GF-D8 (cell line): ENCODE results near the gene HTT-AS.
"Not testable (repeated sequence)": the region's sequence is repeated elsewhere in the genome, so short reads cannot be mapped to it uniquely, and the experiment has no call there.

Experiments used
- DNase-seq: peaks from one replicate; lab custom pipeline; 2025; lab: John Stamatoyannopoulos, UW

The HTT-AS gene

GRCh38 chr4:3051141-3051897 is 23.0 kb downstream of the HTT-AS start:
- not testable (repeated sequence) for DNase-seq

DNA sequence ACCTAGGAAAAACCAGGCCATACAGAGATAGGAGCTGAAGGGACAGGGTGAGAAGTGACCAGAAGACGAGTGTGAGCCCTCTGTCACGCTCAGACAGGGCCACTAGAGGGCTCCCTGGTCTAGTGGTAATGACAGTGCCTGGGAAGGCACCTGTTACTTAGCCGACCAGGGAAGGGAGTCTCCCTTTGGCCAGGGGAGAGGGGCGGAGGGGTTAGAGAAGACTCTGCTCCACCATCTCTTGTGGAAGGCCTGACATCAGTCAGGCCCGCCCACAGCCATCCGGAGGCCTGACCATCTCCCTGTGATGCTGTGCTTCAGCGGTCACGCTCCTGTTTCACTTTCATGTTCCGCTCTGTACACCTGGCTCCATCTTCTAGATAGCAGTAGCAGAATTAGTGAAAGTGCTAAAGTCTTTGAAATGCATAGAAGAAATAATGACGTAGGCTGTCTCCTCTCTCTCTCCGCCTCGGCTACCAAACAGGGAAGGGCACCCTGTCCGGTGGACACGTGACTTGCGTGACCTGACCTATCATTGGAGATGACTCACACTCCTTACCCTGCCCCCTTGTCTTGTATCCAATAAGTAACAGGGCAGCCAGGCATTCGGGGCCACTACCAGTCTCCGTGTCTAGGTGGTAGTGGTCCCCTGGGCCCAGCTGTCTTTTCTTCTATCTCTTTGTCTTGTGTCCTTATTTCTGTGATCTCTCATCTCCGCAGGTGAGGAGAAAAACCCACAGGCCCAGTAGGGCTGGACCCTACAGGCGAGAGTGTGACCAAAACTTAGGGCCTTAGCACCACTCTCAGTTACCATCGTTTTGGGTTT is 26.7 kb downstream of the HTT-AS start:
- peak; percentile 21 for DNase-seq

- no peak for DNase-seq
Observed at GRCh38 chr4:3046623-3047022, 27.7 kb downstream of the HTT-AS start.

DNA sequence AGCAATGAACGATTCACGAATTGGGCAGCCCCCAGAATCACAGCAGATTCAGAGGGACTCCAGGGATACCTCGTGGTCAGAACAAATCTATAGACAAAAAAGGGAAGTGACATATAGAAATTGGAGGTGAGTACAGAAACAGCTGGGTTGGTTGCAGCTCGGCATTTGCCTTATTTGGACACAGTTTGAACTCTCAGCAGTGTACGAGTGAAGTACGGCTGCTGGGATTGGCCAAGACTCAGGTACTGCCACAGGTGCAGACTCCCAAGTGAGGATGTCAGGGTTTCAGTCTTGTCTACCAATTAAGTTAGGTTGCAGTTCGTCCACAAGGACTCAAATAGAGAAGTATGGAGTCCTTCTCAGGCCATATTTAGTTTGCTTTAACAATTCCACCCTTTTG is 28.2 kb downstream of the HTT-AS start:
- DNase-seq, result peak; percentile 46

- peak; percentile 43 for DNase-seq
Observed at GRCh38 chr4:3044870-3045819, 29.2 kb downstream of the HTT-AS start.

GRCh38 chr4:3043282-3044020 is 30.9 kb downstream of the HTT-AS start:
- no peak for DNase-seq

GRCh38 chr4:3042226-3042625 is 32.1 kb downstream of the HTT-AS start:
- no peak for DNase-seq

DNA sequence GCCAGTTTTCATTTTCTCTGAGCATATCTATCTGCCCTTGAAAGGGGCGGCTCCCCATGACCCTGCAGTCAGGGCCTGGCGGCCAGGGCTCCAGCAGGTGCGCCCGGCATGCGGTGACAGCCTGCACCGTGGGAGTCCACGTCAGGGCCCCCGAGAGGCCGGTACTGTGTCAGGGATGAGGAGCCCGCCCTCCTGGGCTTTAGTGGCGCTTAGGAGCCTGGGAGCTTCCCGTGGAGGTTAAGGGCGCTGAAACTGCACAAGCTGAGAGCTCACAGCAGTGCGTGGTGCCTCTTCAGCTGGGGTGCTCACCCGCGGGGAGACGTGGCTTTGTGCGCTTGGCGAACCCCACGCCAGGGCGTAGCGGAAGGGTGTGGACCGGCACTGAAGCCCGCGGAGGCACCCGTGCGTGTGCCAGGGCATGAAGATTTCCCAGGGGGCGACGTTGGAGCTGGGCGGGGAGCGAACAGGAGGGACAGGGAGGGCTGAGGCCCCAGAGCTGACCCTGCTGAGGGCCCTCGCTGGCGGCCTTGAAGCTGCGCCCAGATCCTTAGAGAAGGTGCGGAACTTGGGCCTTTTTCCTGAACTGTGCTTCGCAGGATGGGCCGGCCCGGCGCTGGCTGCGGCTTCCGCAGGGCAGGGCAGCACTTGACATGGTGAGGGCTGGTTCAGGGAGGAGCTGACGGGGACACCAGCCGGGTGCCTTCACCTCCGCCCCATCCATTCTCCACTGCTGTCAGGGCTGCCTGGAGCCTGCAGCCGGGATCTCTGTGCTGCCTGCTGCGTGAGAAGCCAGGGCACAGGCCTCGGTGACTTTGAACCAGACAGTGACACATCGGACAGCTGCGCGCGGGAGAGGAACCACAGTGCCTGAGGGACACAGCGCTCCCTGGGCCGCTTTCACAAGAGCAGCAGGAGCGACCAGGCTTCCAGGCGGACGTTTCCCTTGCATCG is 32.9 kb downstream of the HTT-AS start:
- no peak for DNase-seq

GRCh38 chr4:3040452-3041191 is 33.7 kb downstream of the HTT-AS start:
- no peak for DNase-seq

DNA sequence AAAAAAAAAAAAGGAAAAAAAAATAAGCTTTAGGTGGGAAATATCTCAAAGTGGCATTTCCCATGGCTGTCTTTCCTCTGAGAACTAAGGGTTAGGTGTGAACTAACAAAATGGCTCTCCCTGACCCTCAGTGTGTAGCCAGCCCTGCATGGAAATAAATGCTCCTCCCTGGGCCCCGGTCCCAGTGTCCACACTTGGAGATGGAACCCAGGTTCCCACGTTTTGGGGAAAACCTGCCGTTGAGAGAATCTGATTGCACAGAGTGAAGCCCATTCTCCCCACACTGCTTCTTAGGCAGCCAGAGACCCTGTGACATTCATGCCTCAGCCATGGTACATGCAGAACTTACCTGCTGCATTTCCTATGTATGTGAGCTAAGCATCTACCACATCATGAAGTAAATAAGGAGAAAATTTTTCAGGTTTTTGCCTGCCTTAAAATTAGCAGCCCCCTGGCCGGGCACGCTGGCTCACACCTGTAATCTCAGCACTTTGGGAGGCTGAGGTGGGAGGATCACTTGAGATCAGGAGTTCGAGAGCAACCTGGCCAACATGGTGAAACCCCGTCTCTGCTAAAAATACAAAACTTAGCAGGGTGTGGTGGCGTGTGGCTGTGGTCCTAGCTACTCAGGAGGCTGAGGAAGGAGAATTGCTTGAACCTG is 34.5 kb downstream of the HTT-AS start:
- no peak for DNase-seq

- no peak for DNase-seq
Observed at GRCh38 chr4:3037957-3038461, 36.3 kb downstream of the HTT-AS start.

GRCh38 chr4:3036131-3036952 is 38.0 kb downstream of the HTT-AS start:
- no peak for DNase-seq

DNA sequence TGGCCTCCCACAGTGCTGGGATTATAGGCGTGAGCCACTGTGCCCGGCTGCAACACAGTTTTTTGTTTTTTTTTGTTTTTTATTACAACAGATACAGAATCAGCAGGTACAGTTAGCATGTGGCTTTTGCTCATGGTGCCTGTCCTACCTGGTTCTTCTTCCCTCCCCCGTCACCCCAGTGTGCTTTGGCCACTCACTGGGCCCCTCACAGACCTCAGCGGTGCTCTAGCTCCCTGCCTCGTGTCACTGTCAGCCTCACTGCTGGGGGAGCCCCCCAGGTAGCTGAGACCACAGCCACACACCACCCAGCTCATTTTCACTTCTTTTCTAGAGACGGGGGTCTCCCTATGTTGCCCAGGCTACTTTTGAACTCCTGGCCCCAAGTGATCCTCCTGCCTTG is 38.7 kb downstream of the HTT-AS start:
- DNase-seq, result no peak

DNA sequence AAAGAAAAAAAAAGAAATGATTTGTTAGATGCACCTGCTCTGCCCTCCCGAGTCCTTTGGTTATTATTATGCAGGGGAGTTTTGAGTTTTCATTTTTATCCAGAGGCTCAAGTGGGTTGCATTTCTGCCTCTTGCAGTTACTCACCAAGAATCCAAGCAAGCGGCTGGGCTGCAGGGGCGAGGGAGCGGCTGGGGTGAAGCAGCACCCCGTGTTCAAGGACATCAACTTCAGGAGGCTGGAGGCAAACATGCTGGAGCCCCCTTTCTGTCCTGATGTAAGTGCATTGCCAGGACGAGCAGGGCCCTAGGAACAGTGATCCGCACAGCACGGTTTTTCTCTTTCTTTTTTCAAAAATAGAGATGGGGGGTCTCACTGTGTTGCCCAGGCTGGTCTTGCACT is 39.1 kb downstream of the HTT-AS start:
- DNase-seq, result no peak

GRCh38 chr4:3034231-3034630 is 40.1 kb downstream of the HTT-AS start:
- DNase-seq, result no peak

- DNase-seq, result no peak
Observed at GRCh38 chr4:3031357-3032082, 42.8 kb downstream of the HTT-AS start.
